K562 (cell line): ENCODE results near the gene CTIF. TPM values are rescaled to one million over a fixed set of nuclear protein-coding genes. Genes with fewer than 3 reads are reported as not detected.
A peak's percentile ranks its signal among the peaks of the same experiment; 100 is the strongest.

Source experiments
- BHLHE40 ChIP-seq: IDR thresholded peaks from 2 replicates; pipeline ENCODE4 v1.6.1; 2011; ENCODE audit warnings: low read length, improper control_type of control experiment
- CCNT2 ChIP-seq: IDR thresholded peaks from 2 replicates; pipeline ENCODE4 v1.6.1; 2011; ENCODE audit warnings: borderline replicate concordance, low read depth, mild to moderate bottlenecking, moderate library complexity, mixed read lengths, low read length; ENCODE audit not compliant: insufficient read length; ENCODE audit errors: extremely low read depth
- CTCF ChIP-seq, 3 experiments: IDR thresholded peaks in 2 of 3; conservative IDR thresholded peaks in 1 of 3; 2 replicates each; pipeline ENCODE4 v1.5.1; 2011 to 2012; ENCODE audit warnings: low read length in 3 of 3, mild to moderate bottlenecking in 3 of 3, control low read depth in 2 of 3, improper control_type of control experiment in 1 of 3, inconsistent platforms in 1 of 3, low read depth in 1 of 3, mixed read lengths in 1 of 3, moderate library complexity in 1 of 3; ENCODE audit not compliant: insufficient read depth in 2 of 3
- CUX1 ChIP-seq: fragments of 200-800 bp; sonication (Bioruptor generic); IDR thresholded peaks from 2 replicates; pipeline ENCODE4 v1.6.1; 2016; ENCODE audit warnings: missing genetic modification characterization, missing compliant biosample characterization
- ETV1 ChIP-seq: fragments of 450-650 bp; conservative IDR thresholded peaks from 2 replicates; pipeline ENCODE4 v1.6.1; 2016; ENCODE audit warnings: missing genetic modification characterization, control low read depth, low read depth, missing compliant biosample characterization
- ID3 ChIP-seq, 2 experiments: fragments of 250-450 bp in 1 of 2; fragments of 450-650 bp in 1 of 2; sonication (Bioruptor Pico) in 1 of 2; IDR thresholded peaks; 2 replicates each; pipeline versions ENCODE4 v1.6.1 to v1.8.0; 2016 to 2021; ENCODE audit warnings: mild to moderate bottlenecking in 2 of 2, moderate library complexity in 2 of 2, missing compliant biosample characterization in 1 of 2, missing genetic modification characterization in 1 of 2
- JUNB ChIP-seq: fragments of 450-650 bp; formaldehyde crosslinking; conservative IDR thresholded peaks from 2 replicates; pipeline ENCODE4 v1.4.0; 2020; ENCODE audit warnings: mild to moderate bottlenecking
- MCM7 ChIP-seq, 2 experiments: fragments of 450-650 bp; IDR thresholded peaks; 2 replicates each; pipeline ENCODE4 v1.6.1; 2016 to 2018
- MTA3 ChIP-seq: fragments of 450-650 bp; formaldehyde crosslinking; IDR thresholded peaks from 2 replicates; pipeline ENCODE4 v1.6.1; 2017; ENCODE audit warnings: mild to moderate bottlenecking, borderline replicate concordance
- NFATC3 ChIP-seq: fragments of 450-650 bp; IDR thresholded peaks from 2 replicates; pipeline ENCODE4 v1.6.1; 2017; ENCODE audit warnings: mild to moderate bottlenecking
- PTBP1 ChIP-seq: fragments of 200-400 bp; formaldehyde crosslinking; IDR thresholded peaks from 2 replicates; pipeline ENCODE4 v1.6.1; 2017; ENCODE audit warnings: low read depth, low read length
- SMARCA4 ChIP-seq: fragments of 450-650 bp; IDR thresholded peaks from 2 replicates; pipeline ENCODE4 v1.6.1; 2016
- SMARCB1 ChIP-seq: IDR thresholded peaks from 2 replicates; pipeline ENCODE4 v1.6.1; 2011; ENCODE audit warnings: improper control_type of control experiment, low read depth; ENCODE audit not compliant: insufficient read length
- SNIP1 ChIP-seq: fragments of 450-650 bp; IDR thresholded peaks from 2 replicates; pipeline ENCODE4 v1.7.1; 2017; ENCODE audit warnings: low read depth, mild to moderate bottlenecking
- TAF1 ChIP-seq: IDR thresholded peaks from 2 replicates; pipeline ENCODE4 v1.6.1; 2011; ENCODE audit warnings: mild to moderate bottlenecking, low read length, moderate library complexity; ENCODE audit not compliant: insufficient read depth, control insufficient read depth, severe bottlenecking; ENCODE audit errors: extremely low read depth
- TCF15 ChIP-seq: fragments of 250-450 bp; sonication (Bioruptor Pico); IDR thresholded peaks from 2 replicates; pipeline ENCODE4 v1.8.0; 2022; ENCODE audit warnings: moderate library complexity, mild to moderate bottlenecking, inconsistent platforms
- TFE3 ChIP-seq: fragments of 450-650 bp; formaldehyde crosslinking; IDR thresholded peaks from 2 replicates; pipeline ENCODE4 v1.4.0; 2020; ENCODE audit warnings: mild to moderate bottlenecking, mixed read lengths
- ZNF165 ChIP-seq: fragments of 250-450 bp; sonication (Bioruptor Pico); IDR thresholded peaks from 2 replicates; pipeline ENCODE4 v1.4.0; 2020; ENCODE audit warnings: borderline replicate concordance
- ZNF444 ChIP-seq: fragments of 250-450 bp; sonication (Bioruptor Pico); IDR thresholded peaks from 2 replicates; pipeline ENCODE4 v1.4.0; 2020; ENCODE audit warnings: mild to moderate bottlenecking, moderate library complexity
- polyA plus RNA-seq, 8 experiments: library from polyadenylated mRNA; depleted of rRNA in 4 of 8; stranded (reverse) in 5 of 8; unstranded in 3 of 8; fragments of >200 nt; fragmentation: Nextera tagmentation in 2 of 8; fragmentation: Illumina TruSeq in 1 of 8; extraction: Ambion mirVana in 2 of 8; extraction: Trizol in 1 of 8; gene quantifications; 2 replicates each; pipeline versions ENCODE4 v1.2.1 to v1.2.3, GENCODE V29; 2011 to 2014; ENCODE audit warnings: inconsistent platforms in 1 of 8, missing spikeins in 1 of 8
- total RNA-seq, 7 experiments: library from RNA; depleted of rRNA in 6 of 7; stranded (reverse); fragments of >200 nt in 6 of 7; fragmentation: Illumina TruSeq in 2 of 7; extraction: Trizol in 2 of 7; gene quantifications; 2 replicates each; pipeline versions ENCODE4 v1.2.1 to v1.2.3, GENCODE V29; 2011 to 2021; ENCODE audit warnings: low replicate concordance in 1 of 7

Gene CTIF
- total and polyA plus RNA-seq, 9 of the 15 experiments (the other 6 are each of a cell fraction or from before 2014, with no cell fraction given), result 0.17 to 11.5 (median 2.2) TPM

- TF ChIP-seq CUX1 (CRISPR knock-in tag) (peak; percentile 53; the same call in 1 of the 2 replicates), SMARCA4 (peak; percentile 59; the same call in 1 of the 2 replicates), TAF1 (no peak), PTBP1 (no peak), SNIP1 (no peak), ID3 (CRISPR knock-in tag; IDR thresholded peaks at IDR 0.05) (no peak), ID3 (tag; IDR thresholded peaks at IDR 0.05) (0 out of 2 replicates have a peak, but pooled peaks have one; percentile 29), NFATC3 (no peak), TCF15 (CRISPR knock-in tag) (peak; percentile 61; the same call in 1 of the 2 replicates), CTCF (IDR thresholded peaks at IDR 0.05 in 2 of 3, conservative IDR thresholded peaks at IDR 0.05 in 1 of 3; ENCODE audit: insufficient read depth in 2 of 3, low read depth in 1 of 3, low read length in 3 of 3) (no peak), ZNF444 (CRISPR knock-in tag) (no peak), BHLHE40 (no peak), MTA3 (no peak), ZNF165 (CRISPR knock-in tag) (no peak), ETV1 (peak; percentile 82), SMARCB1 (no peak), JUNB (CRISPR knock-in tag) (no peak), MCM7 (IDR thresholded peaks at IDR 0.05) (no peak), CCNT2 (no peak), TFE3 (no peak)
Observed at GRCh38 chr18:48566589-48566988, 27.8 kb downstream of the CTIF start (continued).
